Measurements from ENCODE around the gene RLN1.
"Not testable (repeated sequence)": the region's sequence is repeated elsewhere in the genome, so short reads cannot be mapped to it uniquely, and the experiment has no call there.

RLN1 gene

GRCh38 chr9:5321601-5322000 lies 18.1 kb downstream of the RLN1 start:
- not testable (repeated sequence) for DNase-seq (ENCODE audit: low read depth)

GRCh38 chr9:5321058-5321457 lies 18.6 kb downstream of the RLN1 start:
- DNase-seq (ENCODE audit: low read depth): no peak

- DNase-seq (ENCODE audit: low read depth): not testable (repeated sequence)
Observed at GRCh38 chr9:5316406-5316805, 23.3 kb downstream of the RLN1 start.

GRCh38 chr9:5315187-5315923 lies 24.3 kb downstream of the RLN1 start:
- DNase-seq (ENCODE audit: low read depth): no peak

- DNase-seq (ENCODE audit: low read depth): no peak
Observed at GRCh38 chr9:5310851-5311250, 28.8 kb downstream of the RLN1 start.

GRCh38 chr9:5305741-5306140 lies 33.9 kb downstream of the RLN1 start:
- DNase-seq (ENCODE audit: low read depth): no peak

GRCh38 chr9:5303840-5304795 lies 35.6 kb downstream of the RLN1 start, which contains the start of gene RLN2:
TSS of gene RLN2 (minus strand) at chr9:5304716. CDS start at chr9:5304580, 136 bp downstream.
- DNase-seq (ENCODE audit: low read depth): not testable (repeated sequence)

- DNase-seq (ENCODE audit: low read depth): no peak
Observed at GRCh38 chr9:5301544-5301943, 38.1 kb downstream of the RLN1 start.

GRCh38 chr9:5292141-5292540 lies 47.5 kb downstream of the RLN1 start:
- no peak for DNase-seq (ENCODE audit: low read depth)

GRCh38 chr9:5288591-5288990 lies 51.1 kb downstream of the RLN1 start:
- DNase-seq (ENCODE audit: low read depth): no peak

- DNase-seq (ENCODE audit: low read depth): no peak
Observed at GRCh38 chr9:5286262-5286661, 53.4 kb downstream of the RLN1 start.
